GM12801 (cell line): ENCODE measurements around the gene AHSP.

ENCODE experiments used
- TF ChIP-seq, protein P1 (sequence below): IDR thresholded peaks from one replicate; pipeline ENCODE4 v1.5.1; 2011; ENCODE audit warnings: control low read depth; ENCODE audit not compliant: insufficient read length; ENCODE audit errors: extremely low read depth

The AHSP gene

DNA sequence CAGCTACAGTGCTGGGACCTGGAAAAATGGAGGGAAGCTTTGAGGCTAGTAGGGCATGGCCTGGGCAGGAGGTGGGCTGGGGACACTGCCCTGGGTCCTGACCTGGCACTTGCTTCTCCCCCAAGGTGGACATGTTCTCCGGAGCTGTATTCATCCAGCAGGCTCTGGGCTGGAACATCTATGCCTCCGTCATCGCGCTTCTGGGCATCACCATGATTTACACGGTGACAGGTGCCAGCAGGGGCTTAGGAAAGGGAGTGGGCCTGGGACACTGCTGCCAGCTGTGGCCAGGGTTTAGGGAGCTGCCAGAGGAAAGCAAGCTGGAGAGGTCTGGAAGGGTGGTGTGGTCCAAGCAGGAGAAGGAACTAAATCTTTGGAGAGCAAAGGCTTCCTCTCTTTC lies 41.7 kb upstream of the AHSP start:
- TF ChIP-seq, protein P1, sequence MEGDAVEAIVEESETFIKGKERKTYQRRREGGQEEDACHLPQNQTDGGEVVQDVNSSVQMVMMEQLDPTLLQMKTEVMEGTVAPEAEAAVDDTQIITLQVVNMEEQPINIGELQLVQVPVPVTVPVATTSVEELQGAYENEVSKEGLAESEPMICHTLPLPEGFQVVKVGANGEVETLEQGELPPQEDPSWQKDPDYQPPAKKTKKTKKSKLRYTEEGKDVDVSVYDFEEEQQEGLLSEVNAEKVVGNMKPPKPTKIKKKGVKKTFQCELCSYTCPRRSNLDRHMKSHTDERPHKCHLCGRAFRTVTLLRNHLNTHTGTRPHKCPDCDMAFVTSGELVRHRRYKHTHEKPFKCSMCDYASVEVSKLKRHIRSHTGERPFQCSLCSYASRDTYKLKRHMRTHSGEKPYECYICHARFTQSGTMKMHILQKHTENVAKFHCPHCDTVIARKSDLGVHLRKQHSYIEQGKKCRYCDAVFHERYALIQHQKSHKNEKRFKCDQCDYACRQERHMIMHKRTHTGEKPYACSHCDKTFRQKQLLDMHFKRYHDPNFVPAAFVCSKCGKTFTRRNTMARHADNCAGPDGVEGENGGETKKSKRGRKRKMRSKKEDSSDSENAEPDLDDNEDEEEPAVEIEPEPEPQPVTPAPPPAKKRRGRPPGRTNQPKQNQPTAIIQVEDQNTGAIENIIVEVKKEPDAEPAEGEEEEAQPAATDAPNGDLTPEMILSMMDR: no peak

DNA sequence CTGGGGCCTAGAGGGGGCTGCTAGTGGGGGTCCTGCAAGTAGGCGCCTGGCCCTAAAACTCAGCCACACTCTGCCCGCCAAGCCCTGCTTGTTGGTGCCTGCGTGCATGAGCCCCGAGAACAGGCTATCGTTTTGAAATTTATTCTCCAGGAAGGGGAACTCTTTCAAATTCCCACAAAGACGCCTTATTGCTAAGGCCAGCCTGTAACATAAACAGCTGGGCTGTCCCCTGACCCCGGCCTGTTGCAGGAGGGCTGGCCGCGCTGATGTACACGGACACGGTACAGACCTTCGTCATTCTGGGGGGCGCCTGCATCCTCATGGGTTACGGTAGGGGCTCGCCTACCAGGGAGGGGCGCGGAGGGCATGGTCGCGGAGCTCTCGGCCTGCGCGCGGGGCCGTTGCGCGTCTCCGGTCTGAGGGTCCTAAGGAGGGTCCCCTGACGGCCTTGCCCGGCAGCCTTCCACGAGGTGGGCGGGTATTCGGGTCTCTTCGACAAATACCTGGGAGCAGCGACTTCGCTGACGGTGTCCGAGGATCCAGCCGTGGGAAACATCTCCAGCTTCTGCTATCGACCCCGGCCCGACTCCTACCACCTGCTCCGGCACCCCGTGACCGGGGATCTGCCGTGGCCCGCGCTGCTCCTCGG lies 40.5 kb upstream of the AHSP start:
- TF ChIP-seq, protein P1: no peak

DNA sequence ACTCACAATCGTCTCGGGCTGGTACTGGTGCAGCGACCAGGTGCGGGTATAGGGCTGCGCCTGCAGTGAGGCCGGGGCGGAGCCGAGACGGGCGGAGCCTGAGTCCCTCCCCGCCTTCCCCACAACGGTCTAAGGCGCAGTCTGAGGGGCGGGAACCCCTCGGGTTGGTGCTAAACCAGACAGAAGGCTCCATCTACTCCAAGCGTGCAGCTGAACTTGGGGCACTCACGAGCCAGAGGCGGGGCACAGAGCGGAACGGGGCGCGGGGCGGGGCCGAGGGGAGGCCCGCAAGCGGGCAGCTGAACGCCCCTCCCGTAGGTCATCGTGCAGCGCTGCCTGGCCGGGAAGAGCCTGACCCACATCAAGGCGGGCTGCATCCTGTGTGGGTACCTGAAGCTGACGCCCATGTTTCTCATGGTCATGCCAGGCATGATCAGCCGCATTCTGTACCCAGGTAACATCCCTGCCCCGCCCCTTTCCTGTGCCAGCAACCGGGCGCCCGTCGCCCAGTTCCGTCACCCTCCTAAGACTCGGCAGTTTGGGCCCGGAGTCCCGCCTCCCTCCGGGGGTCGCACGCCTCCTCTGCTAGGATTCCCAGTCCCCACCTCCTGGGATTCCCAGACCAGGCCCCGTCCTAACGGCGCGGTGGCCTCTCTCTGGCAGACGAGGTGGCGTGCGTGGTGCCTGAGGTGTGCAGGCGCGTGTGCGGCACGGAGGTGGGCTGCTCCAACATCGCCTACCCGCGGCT lies 39.8 kb upstream of the AHSP start:
- TF ChIP-seq, protein P1: no peak

DNA sequence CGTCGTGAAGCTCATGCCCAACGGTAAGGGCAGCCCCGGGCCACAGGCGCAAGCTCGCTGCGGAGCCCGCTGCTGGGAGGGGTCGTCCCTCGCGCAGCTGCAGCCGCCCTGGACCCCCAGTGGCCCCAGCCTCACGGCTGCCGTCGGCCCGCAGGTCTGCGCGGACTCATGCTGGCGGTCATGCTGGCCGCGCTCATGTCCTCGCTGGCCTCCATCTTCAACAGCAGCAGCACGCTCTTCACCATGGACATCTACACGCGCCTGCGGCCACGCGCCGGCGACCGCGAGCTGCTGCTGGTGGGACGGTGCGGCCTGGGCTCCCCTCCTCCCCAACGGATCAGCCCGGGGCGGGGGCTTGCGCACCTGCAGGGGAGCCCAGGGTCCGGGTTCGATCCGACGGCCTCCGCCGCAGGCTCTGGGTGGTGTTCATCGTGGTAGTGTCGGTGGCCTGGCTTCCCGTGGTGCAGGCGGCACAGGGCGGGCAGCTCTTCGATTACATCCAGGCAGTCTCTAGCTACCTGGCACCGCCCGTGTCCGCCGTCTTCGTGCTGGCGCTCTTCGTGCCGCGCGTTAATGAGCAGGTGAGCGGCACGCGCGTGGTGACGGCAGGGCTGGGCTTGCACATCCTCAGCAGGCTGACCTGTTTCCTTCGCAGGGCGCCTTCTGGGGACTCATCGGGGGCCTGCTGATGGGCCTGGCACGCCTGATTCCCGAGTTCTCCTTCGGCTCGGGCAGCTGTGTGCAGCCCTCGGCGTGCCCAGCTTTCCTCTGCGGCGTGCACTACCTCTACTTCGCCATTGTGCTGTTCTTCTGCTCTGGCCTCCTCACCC lies 39.0 kb upstream of the AHSP start:
- TF ChIP-seq, protein P1: no peak

DNA sequence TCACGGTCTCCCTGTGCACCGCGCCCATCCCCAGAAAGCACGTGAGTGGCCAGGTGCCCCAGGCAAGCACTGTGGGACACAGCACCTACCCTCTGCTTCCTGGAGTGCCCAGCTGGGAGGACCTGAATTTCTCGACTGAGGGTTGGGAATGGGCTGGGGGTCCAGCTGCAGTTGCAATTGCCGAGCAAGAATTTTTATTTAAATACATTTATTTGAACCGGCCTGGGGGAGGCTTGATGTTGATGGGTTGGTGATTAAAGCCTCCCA lies 38.5 kb upstream of the AHSP start:
- TF ChIP-seq, protein P1: no peak

DNA sequence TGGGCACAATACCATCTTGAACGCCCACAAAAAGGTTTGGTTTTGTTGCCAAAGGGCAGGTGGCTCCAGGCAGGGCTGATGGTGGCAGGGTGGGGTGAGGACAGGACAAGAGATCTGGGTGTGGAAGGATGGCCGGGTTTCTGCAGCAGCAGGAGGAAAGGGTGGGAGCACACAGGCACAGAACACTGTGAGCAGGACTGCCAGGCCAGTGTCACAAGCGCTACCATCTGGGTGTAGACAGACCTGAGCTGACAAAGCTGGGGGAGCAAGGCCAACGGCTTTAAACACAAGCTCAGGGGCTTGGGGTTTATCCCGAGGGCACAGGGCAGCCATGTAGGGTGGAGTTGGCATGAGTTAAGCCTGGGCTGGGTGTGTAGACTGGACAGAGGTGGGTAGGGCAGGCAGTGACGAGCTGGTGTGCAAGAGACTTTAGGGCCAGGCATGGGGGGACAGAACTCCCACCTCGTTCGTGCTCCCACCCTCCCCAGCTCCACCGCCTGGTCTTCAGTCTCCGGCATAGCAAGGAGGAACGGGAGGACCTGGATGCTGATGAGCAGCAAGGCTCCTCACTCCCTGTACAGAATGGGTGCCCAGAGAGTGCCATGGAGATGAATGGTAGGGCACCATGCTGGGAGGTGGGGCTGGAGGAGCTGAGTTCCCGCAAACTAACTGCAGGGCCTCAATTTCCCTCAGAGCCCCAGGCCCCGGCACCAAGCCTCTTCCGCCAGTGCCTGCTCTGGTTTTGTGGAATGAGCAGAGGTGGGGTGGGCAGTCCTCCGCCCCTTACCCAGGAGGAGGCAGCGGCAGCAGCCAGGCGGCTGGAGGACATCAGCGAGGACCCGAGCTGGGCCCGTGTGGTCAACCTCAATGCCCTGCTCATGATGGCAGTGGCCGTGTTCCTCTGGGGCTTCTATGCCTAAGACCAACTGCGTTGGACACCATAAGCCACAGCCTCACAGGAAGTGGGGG lies 37.8 kb upstream of the AHSP start:
- TF ChIP-seq, protein P1: no peak
